DMS 273 (cell line): ENCODE data around the gene STEAP2.

Source experiments
- DNase-seq: peaks from one replicate; lab custom pipeline; 2025; ENCODE audit not compliant: unreplicated experiment; lab: John Stamatoyannopoulos, UW

STEAP2 gene

GRCh38 chr7:90267263-90267858 lies 55.8 kb downstream of the STEAP2 start:
- no peak for DNase-seq

GRCh38 chr7:90269163-90269562 lies 57.6 kb downstream of the STEAP2 start:
- DNase-seq: no peak

GRCh38 chr7:90270431-90271178 lies 59.1 kb downstream of the STEAP2 start:
- no peak for DNase-seq

GRCh38 chr7:90271753-90272152 lies 60.2 kb downstream of the STEAP2 start:
- DNase-seq: no peak

- DNase-seq: no peak
Measured at GRCh38 chr7:90272242-90272641, 60.7 kb downstream of the STEAP2 start.

- DNase-seq: no peak
Measured at GRCh38 chr7:90274161-90274560, 62.6 kb downstream of the STEAP2 start.

- no peak for DNase-seq
Measured at GRCh38 chr7:90276033-90276728, 64.6 kb downstream of the STEAP2 start.
